Measurements from ENCODE around the gene TBX10.
"Not testable (repeated sequence)": the region's sequence is repeated elsewhere in the genome, so short reads cannot be mapped to it uniquely, and the experiment has no call there.

DNA sequence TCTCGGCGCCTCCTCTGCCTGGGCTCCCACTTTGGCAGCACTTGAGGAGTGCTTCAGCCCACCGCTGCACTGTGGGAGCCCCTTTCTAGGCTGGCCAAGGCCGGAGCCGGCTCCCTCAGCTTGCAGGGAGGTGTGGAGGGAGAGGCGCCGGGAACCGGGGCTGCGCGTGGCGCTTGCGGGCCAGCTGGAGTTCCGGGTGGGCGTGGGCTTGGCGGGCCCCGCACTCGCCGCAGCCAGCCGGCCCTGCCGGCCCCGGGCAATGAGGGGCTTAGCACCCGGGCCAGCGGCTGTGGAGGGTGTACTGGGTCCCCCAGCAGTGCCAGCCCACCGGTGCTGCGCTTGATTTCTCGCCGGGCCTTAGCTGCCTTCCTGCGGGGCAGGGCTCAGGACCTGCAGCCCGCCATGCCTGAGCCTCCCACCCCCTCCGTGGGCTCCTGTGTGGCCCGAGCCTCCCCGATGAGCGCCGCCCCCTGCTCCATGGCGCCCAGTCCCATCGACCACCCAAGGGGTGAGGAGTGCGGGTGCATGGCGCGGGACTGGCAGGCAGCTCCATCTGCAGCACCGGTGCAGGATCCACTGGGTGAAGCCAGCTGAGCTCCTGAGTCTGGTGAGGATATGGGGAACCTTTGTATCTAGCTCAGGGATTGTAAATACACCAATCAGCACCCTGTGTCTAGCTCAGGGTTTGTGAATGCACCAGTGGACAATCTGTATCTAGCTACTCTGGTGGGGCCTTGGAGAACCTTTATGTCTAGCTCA, 20.5 kb downstream of the TBX10 start:
- TF ChIP-seq, protein P1, sequence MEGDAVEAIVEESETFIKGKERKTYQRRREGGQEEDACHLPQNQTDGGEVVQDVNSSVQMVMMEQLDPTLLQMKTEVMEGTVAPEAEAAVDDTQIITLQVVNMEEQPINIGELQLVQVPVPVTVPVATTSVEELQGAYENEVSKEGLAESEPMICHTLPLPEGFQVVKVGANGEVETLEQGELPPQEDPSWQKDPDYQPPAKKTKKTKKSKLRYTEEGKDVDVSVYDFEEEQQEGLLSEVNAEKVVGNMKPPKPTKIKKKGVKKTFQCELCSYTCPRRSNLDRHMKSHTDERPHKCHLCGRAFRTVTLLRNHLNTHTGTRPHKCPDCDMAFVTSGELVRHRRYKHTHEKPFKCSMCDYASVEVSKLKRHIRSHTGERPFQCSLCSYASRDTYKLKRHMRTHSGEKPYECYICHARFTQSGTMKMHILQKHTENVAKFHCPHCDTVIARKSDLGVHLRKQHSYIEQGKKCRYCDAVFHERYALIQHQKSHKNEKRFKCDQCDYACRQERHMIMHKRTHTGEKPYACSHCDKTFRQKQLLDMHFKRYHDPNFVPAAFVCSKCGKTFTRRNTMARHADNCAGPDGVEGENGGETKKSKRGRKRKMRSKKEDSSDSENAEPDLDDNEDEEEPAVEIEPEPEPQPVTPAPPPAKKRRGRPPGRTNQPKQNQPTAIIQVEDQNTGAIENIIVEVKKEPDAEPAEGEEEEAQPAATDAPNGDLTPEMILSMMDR (optimal IDR thresholded peaks at IDR 0.05 in 1 of 3, IDR thresholded peaks at IDR 0.05 in 1 of 3, conservative IDR thresholded peaks at IDR 0.05 in 1 of 3; ENCODE audit: extremely low read depth in 1 of 3, insufficient read depth in 2 of 3, low read length in 3 of 3), result not testable (repeated sequence)
- TF ChIP-seq EZH2 (IDR thresholded peaks at IDR 0.05; ENCODE audit: low read length), result not testable (repeated sequence)

Data from keratinocyte (primary cell).